Ishikawa (cell line): ENCODE data around the gene ZSCAN20.

Experiments
- CEBPB ChIP-seq: IDR thresholded peaks from 2 replicates; pipeline ENCODE4 v1.6.1; 2012
- CREB1 ChIP-seq: IDR thresholded peaks from 2 replicates; pipeline ENCODE4 v1.6.1; 2012; ENCODE audit warnings: low read depth
- EGR1 ChIP-seq: IDR thresholded peaks from 2 replicates; pipeline ENCODE4 v1.6.1; 2012
- EP300 ChIP-seq: IDR thresholded peaks from 2 replicates; pipeline ENCODE4 v1.6.1; 2012; ENCODE audit warnings: borderline replicate concordance
- FOXM1 ChIP-seq: IDR thresholded peaks from 2 replicates; pipeline ENCODE4 v1.6.1; 2012; ENCODE audit warnings: low read depth, borderline replicate concordance
- NFIC ChIP-seq: IDR thresholded peaks from 2 replicates; pipeline ENCODE4 v1.6.1; 2012
- RAD21 ChIP-seq: IDR thresholded peaks from 2 replicates; pipeline ENCODE4 v1.6.1; 2012; ENCODE audit warnings: low read depth
- TAF1 ChIP-seq: IDR thresholded peaks from 2 replicates; pipeline ENCODE4 v1.6.1; 2012; ENCODE audit warnings: low read depth, mild to moderate bottlenecking
- TCF12 ChIP-seq: IDR thresholded peaks from 2 replicates; pipeline ENCODE4 v1.6.1; 2012; ENCODE audit warnings: low read depth
- TEAD4 ChIP-seq: IDR thresholded peaks from 2 replicates; pipeline ENCODE4 v1.6.1; 2012
- YY1 ChIP-seq: IDR thresholded peaks from 2 replicates; pipeline ENCODE4 v1.6.1; 2012; ENCODE audit warnings: low read depth
- ZBTB7A ChIP-seq: IDR thresholded peaks from 2 replicates; pipeline ENCODE4 v1.6.1; 2012; ENCODE audit warnings: low read depth
- TF ChIP-seq, protein P1 (sequence below): IDR thresholded peaks from 2 replicates; pipeline ENCODE4 v1.6.1; 2012; ENCODE audit warnings: low read depth, mild to moderate bottlenecking
- TF ChIP-seq, protein P2 (sequence below): IDR thresholded peaks from 2 replicates; pipeline ENCODE4 v1.6.1; 2012
- TF ChIP-seq, protein P3 (sequence below): IDR thresholded peaks from 2 replicates; pipeline ENCODE4 v1.6.1; 2012

The ZSCAN20 gene

DNA sequence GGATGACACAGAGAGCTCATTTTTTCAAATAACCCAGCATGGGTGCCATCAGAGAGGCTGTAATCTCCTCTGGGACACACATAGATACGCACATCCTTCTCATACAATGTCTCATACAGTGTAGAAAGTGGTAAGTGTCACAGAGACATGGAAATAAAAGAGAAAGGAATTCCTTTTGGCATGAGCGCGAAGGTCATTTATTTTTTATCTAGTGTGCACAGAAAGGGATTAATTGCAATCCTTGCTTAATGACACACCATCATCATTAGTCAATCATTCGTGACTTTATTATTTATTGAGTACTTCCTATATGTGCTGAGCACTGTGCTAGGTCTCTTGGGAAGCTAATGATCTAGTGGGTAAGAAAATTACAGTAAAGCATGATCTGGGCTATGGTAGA is 5.0 kb downstream of the ZSCAN20 start:
- TF ChIP-seq TAF1 (no peak), FOXM1 (no peak), CREB1 (no peak), EP300 (no peak), ZBTB7A (no peak), TCF12 (no peak), YY1 (no peak), EGR1 (no peak), TEAD4 (no peak), RAD21 (no peak), NFIC (no peak)
- TF ChIP-seq, protein P1, sequence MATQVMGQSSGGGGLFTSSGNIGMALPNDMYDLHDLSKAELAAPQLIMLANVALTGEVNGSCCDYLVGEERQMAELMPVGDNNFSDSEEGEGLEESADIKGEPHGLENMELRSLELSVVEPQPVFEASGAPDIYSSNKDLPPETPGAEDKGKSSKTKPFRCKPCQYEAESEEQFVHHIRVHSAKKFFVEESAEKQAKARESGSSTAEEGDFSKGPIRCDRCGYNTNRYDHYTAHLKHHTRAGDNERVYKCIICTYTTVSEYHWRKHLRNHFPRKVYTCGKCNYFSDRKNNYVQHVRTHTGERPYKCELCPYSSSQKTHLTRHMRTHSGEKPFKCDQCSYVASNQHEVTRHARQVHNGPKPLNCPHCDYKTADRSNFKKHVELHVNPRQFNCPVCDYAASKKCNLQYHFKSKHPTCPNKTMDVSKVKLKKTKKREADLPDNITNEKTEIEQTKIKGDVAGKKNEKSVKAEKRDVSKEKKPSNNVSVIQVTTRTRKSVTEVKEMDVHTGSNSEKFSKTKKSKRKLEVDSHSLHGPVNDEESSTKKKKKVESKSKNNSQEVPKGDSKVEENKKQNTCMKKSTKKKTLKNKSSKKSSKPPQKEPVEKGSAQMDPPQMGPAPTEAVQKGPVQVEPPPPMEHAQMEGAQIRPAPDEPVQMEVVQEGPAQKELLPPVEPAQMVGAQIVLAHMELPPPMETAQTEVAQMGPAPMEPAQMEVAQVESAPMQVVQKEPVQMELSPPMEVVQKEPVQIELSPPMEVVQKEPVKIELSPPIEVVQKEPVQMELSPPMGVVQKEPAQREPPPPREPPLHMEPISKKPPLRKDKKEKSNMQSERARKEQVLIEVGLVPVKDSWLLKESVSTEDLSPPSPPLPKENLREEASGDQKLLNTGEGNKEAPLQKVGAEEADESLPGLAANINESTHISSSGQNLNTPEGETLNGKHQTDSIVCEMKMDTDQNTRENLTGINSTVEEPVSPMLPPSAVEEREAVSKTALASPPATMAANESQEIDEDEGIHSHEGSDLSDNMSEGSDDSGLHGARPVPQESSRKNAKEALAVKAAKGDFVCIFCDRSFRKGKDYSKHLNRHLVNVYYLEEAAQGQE, result no peak
- TF ChIP-seq, protein P2, sequence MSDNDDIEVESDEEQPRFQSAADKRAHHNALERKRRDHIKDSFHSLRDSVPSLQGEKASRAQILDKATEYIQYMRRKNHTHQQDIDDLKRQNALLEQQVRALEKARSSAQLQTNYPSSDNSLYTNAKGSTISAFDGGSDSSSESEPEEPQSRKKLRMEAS, result no peak

DNA sequence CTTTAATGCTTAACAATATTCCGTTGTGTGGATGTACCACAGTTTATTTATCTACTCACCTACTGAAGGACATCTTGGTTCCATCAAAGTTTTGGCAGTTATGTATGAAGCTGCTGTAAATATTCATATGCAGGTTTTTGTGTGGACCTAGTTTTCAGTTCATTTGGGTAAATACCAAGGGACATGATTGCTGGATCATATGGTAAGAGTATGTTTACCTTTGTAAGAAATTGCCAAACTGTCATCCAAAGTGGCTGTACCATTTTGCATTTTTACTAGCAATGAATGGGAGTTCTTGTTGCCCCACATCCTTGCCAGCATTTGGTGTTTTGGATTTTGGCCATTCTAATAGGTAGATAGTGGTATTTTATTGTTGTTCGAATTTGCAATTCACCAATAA is 10.0 kb downstream of the ZSCAN20 start:
- TF ChIP-seq, protein P3, sequence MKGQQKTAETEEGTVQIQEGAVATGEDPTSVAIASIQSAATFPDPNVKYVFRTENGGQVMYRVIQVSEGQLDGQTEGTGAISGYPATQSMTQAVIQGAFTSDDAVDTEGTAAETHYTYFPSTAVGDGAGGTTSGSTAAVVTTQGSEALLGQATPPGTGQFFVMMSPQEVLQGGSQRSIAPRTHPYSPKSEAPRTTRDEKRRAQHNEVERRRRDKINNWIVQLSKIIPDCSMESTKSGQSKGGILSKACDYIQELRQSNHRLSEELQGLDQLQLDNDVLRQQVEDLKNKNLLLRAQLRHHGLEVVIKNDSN, result no peak
- no peak for TF ChIP-seq EP300
- no peak for TF ChIP-seq TAF1
- TF ChIP-seq, protein P2, result no peak
- no peak for TF ChIP-seq EGR1
- TF ChIP-seq RAD21, result no peak
- TF ChIP-seq, protein P1, result no peak
- no peak for TF ChIP-seq TCF12
- TF ChIP-seq NFIC, result no peak
- no peak for TF ChIP-seq FOXM1
- TF ChIP-seq YY1, result no peak
- no peak for TF ChIP-seq CEBPB

DNA sequence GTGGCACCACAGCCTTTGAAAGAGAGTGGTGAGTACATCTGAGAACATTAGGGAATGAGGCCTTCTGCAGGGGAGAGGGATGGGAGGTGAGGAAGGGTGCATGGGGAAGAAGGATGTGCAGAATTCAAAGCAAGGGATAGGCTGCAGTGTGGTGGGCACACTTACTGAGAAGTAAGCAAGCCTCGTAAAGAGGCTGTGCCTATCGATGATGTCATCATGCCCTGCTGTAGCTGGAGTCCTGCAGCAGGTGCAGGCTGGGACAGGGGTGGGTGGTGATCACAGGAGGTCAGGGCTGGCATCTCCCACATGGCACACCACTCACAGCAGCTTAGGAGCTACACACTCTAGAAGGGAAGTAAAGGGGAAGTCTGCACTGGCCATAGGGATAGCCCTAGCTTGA is 16.2 kb downstream of the ZSCAN20 start:
- TF ChIP-seq CEBPB, result no peak
- TF ChIP-seq TCF12, result no peak
- TF ChIP-seq, protein P1, result no peak
- no peak for TF ChIP-seq RAD21
- no peak for TF ChIP-seq TAF1
- no peak for TF ChIP-seq CREB1
- no peak for TF ChIP-seq TEAD4
- TF ChIP-seq EGR1, result no peak
- no peak for TF ChIP-seq NFIC
- TF ChIP-seq ZBTB7A, result no peak
- TF ChIP-seq, protein P2, result no peak
- TF ChIP-seq EP300, result no peak
- TF ChIP-seq, protein P3, result no peak
- no peak for TF ChIP-seq YY1
- no peak for TF ChIP-seq FOXM1

DNA sequence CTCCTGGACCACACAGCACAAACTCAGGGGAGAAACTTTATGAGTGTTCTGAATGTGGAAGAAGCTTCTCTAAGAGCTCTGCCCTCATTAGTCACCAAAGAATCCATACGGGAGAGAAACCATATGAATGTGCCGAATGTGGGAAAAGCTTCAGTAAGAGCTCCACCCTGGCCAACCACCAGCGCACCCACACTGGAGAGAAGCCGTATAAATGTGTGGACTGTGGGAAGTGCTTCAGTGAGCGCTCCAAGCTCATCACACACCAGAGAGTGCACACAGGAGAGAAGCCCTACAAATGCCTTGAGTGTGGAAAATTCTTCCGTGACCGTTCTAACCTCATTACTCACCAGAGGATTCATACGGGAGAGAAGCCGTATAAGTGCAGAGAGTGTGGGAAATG is 22.5 kb downstream of the ZSCAN20 start:
- TF ChIP-seq CREB1 (no peak), TAF1 (no peak), CEBPB (no peak), FOXM1 (no peak), TCF12 (no peak), RAD21 (no peak), YY1 (no peak), NFIC (no peak), EGR1 (no peak), EP300 (no peak), TEAD4 (no peak), ZBTB7A (no peak)
- TF ChIP-seq, protein P1, result no peak
- TF ChIP-seq, protein P3, result no peak
- TF ChIP-seq, protein P2, result no peak
